HG02885 (cell line): ENCODE data around the gene GAS7.

Experiments
- ATAC-seq: cut with Tn5 transposase; IDR thresholded peaks from one replicate; pipeline ENCODE4 v1.9.1; 2021; ENCODE audit warnings: mild to moderate bottlenecking; ENCODE audit not compliant: unreplicated experiment, poor library complexity

GAS7 gene

DNA sequence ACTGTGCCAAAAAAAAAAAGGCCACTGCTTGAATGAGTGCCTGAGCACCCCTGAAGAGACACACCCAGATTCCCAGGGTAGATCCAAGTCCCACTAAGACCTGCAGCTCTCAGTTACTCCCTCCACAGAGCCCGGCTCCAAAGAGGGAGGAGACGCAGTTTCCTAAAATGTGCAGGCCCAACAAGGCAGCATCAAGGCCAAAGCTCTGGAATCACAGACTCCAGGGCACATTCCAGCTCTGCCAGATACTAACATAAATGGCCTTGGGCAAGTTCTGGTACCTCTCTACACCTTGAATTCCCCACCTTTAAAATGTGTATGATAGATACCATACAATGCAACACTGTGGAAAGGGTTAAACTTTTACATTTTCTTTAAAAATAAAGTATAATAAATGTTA, 57.0 kb downstream of the GAS7 start:
- no peak for ATAC-seq

DNA sequence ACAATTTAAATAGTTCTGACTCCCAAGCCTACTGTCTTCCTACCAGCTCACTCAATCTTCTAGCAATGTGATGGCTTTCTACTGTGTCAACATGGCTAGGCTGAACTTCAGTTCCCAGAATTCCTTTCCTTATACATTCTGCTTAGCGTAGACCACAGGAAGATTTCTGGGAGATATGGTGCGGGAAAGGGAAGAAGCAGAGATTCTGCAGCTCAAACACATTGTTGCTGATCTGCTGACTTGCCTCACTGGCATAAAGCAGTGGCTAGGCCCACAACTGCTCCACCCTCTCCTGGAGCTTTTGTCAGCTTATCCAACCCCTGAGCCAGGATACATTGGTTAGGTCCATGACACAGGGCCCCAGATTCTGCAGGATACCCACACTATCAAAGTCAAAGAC, 58.8 kb downstream of the GAS7 start:
- no peak for ATAC-seq

- ATAC-seq: no peak
These were observed 62.0 kb downstream of the GAS7 start for GRCh38 chr17:10136258-10136981.

GRCh38 chr17:10135539-10136257, 62.7 kb downstream of the GAS7 start:
- no peak for ATAC-seq

DNA sequence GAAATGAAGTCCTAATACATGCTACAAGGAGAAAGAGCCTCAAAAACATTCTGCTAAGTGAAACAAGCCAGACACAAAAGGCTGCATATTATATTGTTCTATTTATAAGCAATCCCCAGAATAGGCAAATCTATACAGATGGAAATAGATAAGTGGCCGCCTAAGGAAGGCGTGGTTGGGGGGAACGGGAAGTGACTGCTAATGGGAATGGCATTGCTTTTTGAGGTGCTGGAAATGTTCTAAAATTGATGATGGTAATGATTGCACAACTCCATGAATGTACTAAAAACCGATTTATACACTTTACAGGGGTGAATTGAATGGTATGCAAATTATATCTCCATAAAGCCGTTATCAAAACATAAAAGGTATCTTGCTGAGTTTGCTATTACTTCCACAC, 67.7 kb downstream of the GAS7 start:
- ATAC-seq: no peak

GRCh38 chr17:10130263-10130662, 68.1 kb downstream of the GAS7 start:
- ATAC-seq: no peak

DNA sequence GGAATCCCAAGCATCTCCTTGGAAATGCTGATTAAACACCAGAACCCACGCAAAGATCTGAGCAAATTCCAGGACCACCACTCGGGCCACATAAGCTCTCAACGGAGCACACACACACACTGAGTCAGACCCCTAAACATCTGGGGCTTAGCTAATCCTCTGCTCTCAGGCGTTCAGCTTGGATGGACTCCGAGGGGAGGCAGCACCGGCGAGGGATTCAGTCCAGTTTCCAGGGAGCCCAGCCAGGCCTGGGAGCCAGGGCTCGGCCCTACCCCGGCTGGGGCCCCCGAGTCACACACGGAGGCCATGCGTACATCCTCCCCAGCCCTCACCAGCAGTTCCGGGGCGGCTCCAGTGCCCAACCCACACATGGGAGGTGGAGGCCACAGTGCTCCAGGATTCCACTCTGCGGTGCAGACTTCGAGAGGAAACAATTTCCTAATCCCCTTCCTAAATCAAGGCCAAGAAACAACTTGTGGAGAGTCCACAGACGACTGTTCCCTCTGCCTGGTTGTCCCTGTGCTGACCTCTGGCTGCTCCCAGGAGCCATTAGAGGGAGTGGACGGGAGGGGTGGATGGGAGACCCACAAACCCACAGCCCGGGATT, 70.5 kb downstream of the GAS7 start:
- ATAC-seq: no peak

- no peak for ATAC-seq
These were observed 71.5 kb downstream of the GAS7 start for GRCh38 chr17:10126616-10127501.

- ATAC-seq: no peak
These were observed 72.2 kb downstream of the GAS7 start for GRCh38 chr17:10126276-10126615.

- no peak for ATAC-seq
These were observed 72.7 kb downstream of the GAS7 start for GRCh38 chr17:10125531-10126275.

DNA sequence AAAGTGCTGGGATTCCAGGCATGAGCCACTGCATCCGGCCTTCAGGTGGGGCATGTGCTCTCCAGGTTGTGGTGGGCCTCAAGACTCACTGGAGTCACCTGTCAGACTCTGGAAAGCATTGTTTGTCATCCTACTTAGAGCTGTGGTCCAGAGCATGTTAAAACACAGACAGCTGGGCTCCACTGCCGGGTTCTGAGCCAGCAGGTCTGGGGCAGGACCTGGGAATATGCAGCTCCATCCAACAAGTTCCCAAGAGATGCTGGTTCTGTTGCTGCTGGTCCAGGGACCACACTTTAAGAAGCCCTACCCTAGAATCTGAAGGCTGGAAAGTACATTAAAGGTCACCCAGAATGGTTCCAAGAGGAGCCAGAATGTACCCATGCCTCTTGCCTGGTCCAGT, 75.3 kb downstream of the GAS7 start:
- no peak for ATAC-seq

DNA sequence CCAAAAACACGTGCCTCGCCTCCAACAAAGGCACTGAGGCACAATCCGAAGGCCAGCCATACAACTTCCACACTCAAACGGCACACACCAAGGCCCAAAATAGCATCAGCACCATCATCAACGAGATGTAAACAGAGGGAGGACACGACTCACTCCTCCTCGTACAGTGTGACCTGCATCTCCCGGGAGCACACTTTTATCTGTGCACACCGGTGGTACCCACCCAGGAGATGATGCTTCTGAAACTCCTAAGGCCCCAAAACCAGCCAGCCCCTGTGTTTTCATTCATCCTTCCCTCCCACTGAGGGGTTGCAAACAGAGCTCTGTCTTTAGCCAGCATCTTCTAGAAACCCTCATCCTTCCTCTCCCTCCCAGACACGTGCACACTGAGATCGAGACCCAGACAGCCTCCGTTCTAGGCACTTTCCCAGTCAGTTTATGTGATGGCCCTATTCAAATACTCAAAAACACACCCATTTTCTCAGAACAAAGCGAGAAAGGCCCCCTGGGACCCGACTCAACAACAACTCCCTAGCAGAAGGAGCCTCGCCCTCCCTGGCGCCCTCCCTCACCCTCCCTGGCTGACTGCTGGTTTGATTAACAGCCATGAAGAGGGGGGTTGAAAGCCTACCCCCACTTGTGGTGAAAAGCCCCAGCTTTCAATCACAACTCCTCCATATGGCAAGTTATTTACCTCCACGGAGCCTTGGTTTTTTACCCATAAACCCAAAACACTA, 76.3 kb downstream of the GAS7 start:
- no peak for ATAC-seq

DNA sequence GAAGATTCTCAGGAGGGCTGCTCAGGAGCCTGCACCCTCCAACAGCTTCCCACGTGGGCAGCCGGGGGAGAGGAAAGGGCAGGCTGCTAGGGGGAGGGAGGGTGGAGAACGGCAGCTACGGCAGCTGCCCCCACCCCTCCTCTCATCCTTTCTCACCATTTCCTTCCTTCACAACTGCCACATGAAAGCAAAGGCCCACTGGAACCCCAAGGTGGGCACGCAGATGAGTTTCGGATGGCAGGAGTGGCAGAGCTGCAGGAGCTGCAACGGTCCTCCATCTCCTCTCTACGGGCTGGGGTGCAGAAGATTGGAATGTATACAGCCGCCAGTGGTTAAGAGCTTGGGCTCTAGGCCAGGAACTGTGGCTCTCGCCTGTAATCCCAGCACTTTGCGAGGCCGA, 77.7 kb downstream of the GAS7 start:
- ATAC-seq: no peak

- no peak for ATAC-seq
These were observed 78.3 kb downstream of the GAS7 start for GRCh38 chr17:10120109-10120485.

- ATAC-seq: no peak
These were observed 79.0 kb downstream of the GAS7 start for GRCh38 chr17:10119203-10120108.

DNA sequence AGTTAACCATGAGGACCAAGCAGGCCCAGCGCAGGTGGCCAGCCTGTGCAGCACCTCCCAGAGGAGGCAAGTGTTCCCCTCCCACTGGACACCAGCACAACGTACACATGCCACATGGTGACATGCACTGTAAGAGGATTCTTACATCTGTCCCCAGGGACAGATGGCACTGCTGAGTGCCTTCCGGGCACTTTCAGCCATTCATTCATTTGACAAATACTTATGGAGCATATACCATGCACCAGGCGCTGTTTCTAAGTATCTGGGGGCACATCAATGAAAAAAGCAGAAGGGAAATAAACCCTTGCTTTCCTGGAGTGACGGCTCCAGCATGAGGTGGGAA, 79.6 kb downstream of the GAS7 start:
- no peak for ATAC-seq

GRCh38 chr17:10117581-10118001, 80.8 kb downstream of the GAS7 start:
- ATAC-seq: no peak

DNA sequence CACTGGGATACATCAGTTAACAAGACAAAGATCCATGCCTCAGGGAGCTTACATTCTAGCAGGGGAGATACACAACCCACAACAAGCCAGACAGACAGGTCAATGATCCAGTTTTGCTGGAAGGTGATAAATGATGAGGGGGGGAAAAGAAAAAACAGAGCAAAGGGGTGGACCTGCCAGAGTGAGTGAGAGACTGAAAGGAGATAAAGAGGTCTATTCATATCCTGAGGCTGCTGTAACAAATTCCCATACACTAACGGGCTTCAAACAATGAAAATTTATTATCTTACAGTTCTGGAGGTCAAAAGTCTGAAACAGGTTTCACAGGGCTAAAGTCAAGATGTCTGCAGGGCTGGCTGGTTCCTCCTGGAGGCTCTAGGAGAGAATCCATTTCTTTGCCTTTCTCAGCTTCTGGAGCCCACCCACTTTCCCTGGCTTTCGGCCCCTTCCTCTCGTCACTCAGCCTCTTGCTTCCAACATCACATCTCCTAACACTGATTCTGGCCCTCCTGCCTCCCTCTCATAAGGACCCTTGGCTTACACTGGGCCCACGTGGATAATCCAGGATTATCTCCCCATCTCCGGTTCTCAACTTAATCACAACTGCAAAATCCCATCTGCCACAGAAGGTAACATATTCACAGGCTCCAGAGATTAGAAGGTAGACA, 81.5 kb downstream of the GAS7 start:
- no peak for ATAC-seq
